ENCODE results near the gene PRR9.
"Not testable (repeated sequence)": the region's sequence is repeated elsewhere in the genome, so short reads cannot be mapped to it uniquely, and the experiment has no call there.

PRR9 gene, protein sequence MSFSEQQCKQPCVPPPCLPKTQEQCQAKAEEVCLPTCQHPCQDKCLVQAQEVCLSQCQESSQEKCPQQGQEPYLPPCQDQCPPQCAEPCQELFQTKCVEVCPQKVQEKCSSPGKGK

DNA sequence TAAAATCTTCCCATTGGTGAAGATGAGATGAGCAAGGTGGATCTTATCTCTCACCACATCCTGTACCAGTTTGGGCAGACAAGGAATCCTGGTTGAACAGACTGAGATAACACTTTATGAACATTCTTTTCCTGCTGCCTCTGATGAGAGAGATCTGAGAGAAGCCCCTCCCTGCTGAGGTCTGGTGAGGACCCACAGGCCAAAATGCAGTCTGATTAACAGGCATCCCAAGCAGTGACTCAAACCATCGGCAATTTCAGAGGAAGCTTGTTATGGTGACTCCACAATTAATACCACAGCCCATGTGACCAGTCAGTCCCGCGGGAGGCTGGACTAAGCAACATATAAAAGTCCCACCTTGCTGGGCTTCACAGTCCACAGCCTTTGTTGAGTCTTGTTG is at the start of gene PRR9:
Gene PRR9, plus strand, starts transcription at position 373 of the 400 bp plus-strand sequence. CDS start 561 bp downstream, outside the sequence.
- Mint-ChIP-seq H3K4me3 (no peak within 1 kb of the TSS), H3K27me3 (peaks cover 8% of the 10 kb centered on the region), H3K9me3 (no peaks in the 10 kb centered on the region), H3K36me3 (no peaks in the 10 kb centered on the region), H3K4me1 (no peaks in the 10 kb centered on the region), H3K27ac (peak within 1 kb of the TSS; percentile 47)

DNA sequence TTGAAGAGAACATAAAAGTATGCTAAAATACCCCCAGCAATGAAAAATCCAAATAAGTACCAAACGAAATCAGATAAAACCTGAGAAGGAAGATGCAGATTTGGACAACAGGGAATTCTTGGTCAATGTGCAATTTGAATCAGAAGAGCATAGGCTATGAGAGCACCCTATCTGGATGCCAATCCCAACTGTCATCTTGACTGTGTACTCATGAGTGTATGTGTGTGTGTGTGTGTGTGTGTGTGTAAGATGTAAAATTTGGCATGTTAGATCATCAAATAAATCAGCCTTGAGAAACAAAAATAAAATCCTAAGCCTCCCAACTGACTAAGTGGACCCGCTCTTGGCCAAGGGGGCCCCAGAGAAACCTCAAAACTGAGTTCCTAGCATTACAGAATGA is 48.7 kb upstream of the PRR9 start:
- Mint-ChIP-seq H3K4me1 (no peaks in the 10 kb centered on the region), H3K27ac (no peak overlapping the region), H3K36me3 (no peaks in the 10 kb centered on the region), H3K4me3 (no peak overlapping the region), H3K27me3 (peaks cover 12% of the 10 kb centered on the region), H3K9me3 (no peaks in the 10 kb centered on the region)

DNA sequence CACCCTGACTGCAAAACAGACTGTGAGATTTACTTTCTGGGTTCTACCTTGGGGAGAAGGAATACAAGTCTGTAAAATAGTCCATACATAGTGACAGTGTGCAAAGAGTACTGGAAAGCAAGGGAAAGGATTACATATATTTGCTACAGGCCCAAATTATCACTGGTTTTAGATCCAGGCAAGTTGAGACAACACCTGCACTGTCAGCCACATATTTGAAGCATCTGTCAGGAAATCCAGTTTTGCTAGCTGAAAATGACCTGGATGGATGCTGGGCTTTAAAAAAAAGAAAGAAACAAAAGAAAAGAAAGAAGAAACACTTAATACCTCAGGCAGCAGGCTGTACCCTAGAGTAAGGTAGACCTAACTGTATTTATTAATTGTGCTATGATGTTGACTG is 42.8 kb upstream of the PRR9 start:
- Mint-ChIP-seq H3K27me3 (peaks cover 5% of the 10 kb centered on the region), H3K4me3 (no peak overlapping the region), H3K4me1 (no peaks in the 10 kb centered on the region), H3K27ac (no peak overlapping the region), H3K36me3 (no peaks in the 10 kb centered on the region), H3K9me3 (no peaks in the 10 kb centered on the region)

DNA sequence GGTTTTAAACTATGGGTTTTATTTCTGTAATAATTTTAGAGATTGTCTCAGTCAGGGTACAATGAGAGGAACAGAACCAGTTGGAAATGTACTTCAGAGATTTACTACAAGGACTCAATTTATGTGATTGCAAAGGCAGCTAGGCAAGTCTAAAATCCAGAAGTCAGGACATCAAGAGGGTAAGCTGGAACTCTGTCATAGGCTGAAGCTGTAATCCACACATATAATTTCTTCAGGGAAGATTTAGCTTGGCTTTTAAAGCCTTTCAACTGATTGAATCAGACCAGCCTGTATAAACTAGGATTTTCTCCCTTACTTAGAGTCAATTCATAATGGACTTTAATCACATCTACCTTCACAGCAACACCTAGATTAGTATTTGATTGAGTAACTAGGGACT is 38.5 kb upstream of the PRR9 start:
- Mint-ChIP-seq H3K9me3 (no peaks in the 10 kb centered on the region), H3K4me3 (no peak overlapping the region), H3K4me1 (no peaks in the 10 kb centered on the region), H3K27me3 (peaks cover 13% of the 10 kb centered on the region), H3K36me3 (no peaks in the 10 kb centered on the region), H3K27ac (no peak overlapping the region)

DNA sequence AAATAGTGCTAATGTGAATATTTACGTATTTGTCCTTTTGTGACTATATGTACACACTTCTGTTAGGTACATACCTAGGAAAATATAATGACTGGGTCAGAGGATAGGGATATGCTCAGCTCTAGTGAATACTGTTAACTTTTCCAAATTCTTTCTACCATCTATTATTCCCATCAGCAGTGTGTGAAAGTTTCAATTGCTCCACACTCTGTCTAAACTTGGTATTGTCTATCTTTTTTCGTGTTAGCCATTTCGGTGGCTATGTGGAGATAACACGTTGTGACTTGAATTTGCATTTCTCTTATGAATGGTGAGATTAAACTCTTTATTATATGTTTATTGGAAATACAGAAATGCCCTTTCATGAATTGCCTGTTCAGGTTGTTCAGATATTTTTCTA is 36.8 kb upstream of the PRR9 start:
- Mint-ChIP-seq H3K4me1 (no peaks in the 10 kb centered on the region), H3K9me3 (peaks cover 4% of the 10 kb centered on the region), H3K36me3 (no peaks in the 10 kb centered on the region), H3K27me3 (peaks cover 14% of the 10 kb centered on the region), H3K27ac (no peak overlapping the region), H3K4me3 (no peak overlapping the region)

DNA sequence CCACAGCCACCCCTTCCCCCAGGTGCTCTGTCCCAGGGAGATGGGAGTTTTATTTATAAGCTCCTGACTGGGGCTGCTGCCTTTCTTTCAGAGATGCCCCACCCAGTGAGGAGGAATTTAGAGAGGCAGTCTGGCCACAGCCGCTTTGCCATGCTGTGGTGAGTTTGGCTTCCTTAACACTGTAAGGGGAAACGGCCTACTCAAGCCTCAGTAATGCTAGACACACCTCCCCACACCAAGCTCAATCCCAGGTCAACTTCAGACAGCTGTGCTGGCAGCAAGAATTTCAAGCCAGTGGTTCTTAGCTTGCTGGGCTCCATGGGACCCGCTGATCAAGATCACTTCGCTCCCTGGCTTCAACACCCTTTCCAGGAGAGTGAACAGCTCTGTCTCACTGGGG is 29.1 kb upstream of the PRR9 start:
- H3K36me3 Mint-ChIP-seq, H3K4me1 Mint-ChIP-seq, H3K9me3 Mint-ChIP-seq, H3K27ac Mint-ChIP-seq, H3K4me3 Mint-ChIP-seq: not testable (repeated sequence)
- H3K27me3 Mint-ChIP-seq: peaks cover 31% of the 10 kb centered on the region

DNA sequence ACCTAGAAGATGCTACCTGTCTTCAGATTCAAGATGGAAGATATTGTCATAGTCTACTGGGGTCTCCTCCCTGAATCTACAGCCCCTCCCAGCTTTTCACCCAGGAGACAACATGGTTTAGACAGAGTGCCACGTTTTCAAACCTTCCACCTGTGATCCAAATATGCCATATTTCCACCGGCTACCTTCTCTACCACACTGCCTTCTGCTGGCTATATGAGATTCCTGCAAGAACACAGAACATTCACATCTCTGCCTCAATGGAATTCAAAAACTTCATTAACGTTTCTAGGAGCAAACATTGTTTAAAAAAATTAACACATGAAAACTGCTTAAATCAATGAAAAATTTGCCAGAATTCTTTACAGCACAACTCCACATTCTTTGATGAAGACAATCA is 27.0 kb upstream of the PRR9 start:
- Mint-ChIP-seq H3K9me3 (peaks cover 5% of the 10 kb centered on the region), H3K27ac (no peak overlapping the region), H3K36me3 (peaks cover 2% of the 10 kb centered on the region), H3K4me3 (no peak overlapping the region), H3K4me1 (no peaks in the 10 kb centered on the region), H3K27me3 (peaks cover 35% of the 10 kb centered on the region)

DNA sequence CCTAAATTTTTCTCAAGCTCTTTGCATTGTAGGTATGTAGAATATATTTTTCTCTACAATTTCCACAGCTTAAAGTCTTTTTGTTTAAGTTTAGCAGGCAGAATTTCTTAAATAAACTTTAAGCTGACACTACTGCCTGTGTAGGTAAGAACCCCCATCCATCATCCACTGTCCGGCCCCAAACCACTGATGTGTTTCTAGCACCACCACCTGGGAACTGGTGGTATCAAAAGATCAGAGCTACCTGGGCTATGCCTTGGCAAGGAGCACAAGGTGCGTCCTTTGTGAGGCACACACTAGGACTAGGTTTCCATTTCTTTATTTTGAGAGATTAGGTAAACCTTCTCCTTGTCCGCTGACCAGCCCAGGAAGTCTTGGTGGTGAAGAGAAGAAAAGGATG is 24.7 kb upstream of the PRR9 start:
- Mint-ChIP-seq H3K27ac (no peak overlapping the region), H3K4me3 (no peak overlapping the region), H3K9me3 (no peaks in the 10 kb centered on the region), H3K27me3 (peaks cover 20% of the 10 kb centered on the region), H3K4me1 (no peaks in the 10 kb centered on the region), H3K36me3 (no peaks in the 10 kb centered on the region)

DNA sequence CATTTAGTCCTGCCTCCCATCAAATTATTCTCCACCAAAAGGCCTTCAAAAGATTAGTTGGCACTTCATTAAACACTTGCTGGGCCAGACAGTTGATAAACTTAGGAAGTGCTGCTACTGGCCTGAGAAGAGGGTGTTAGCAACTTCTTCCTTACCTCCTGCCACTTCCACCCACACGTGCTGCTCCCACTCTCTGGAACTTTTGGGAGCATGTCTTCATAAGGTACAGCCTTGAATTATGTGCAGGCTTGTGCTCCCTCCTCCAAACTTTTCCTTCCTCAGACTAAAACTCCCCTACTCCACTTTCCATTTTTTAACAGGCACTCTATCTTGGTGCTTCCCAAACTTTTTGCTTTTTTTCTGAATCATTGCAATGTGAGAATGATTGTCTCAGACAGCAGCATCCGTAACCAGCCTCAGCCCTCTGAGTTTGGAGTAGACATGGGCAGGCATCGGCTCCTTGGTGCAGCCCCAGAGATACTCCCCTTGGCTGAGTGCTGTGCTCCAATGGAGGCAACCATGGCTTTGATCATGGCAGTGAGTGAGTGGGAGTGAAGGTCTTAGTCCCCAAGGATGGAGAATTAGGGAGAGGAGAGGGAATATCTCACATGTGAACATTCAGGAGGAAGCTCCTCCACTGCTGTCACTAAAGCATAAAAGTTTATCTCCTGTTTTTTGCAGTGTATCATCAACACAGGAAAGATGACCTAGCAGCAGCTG is 22.9 kb upstream of the PRR9 start:
- H3K9me3 Mint-ChIP-seq: no peaks in the 10 kb centered on the region
- H3K4me3 Mint-ChIP-seq: no peak overlapping the region
- H3K4me1 Mint-ChIP-seq: no peaks in the 10 kb centered on the region
- no peak overlapping the region for H3K27ac Mint-ChIP-seq
- H3K36me3 Mint-ChIP-seq: no peaks in the 10 kb centered on the region
- peaks cover 22% of the 10 kb centered on the region for H3K27me3 Mint-ChIP-seq

DNA sequence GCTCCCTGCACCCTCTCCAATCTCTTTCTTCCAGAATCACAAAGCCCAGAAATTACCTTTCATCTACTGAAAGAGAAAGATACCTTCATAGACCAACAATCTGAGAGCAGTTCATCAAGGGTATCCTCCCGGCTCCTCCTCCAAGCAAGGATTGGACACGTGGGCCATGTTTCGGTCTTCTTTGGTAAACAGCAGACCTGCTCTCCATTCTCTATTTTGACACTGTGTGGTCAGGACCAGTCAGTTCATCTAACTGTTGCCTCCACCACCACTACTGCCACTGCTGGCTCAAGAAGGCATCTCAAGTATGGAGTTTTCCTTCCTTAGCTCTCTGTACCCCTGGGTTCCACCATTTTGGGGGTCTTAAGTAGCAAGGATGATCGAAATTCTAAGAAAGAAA is 22.2 kb upstream of the PRR9 start:
- Mint-ChIP-seq H3K36me3 (no peaks in the 10 kb centered on the region), H3K9me3 (no peaks in the 10 kb centered on the region), H3K27me3 (peaks cover 21% of the 10 kb centered on the region), H3K27ac (no peak overlapping the region), H3K4me3 (no peak overlapping the region), H3K4me1 (no peaks in the 10 kb centered on the region)

DNA sequence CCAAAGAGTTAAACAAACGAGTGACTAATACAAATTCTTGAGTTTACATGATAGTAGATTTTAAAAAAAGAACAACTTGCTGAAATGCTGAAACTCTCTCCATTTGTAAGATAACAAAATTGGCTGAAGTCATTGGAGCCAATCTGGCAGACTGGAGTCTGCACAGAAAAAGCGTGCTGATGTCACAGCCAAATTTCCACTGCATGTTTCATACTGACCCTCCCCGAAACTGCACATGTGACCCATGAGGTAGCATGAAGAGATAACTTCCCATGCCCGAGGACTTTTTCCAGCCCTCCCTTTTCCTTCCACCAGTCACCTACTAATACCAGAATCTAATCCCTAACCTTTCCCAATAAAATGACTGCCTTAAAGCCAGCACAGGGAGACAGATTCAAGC is 15.4 kb upstream of the PRR9 start:
- H3K36me3 Mint-ChIP-seq: no peaks in the 10 kb centered on the region
- no peak overlapping the region for H3K4me3 Mint-ChIP-seq
- peaks cover 18% of the 10 kb centered on the region for H3K27me3 Mint-ChIP-seq
- no peaks in the 10 kb centered on the region for H3K4me1 Mint-ChIP-seq
- H3K27ac Mint-ChIP-seq: no peak overlapping the region
- H3K9me3 Mint-ChIP-seq: no peaks in the 10 kb centered on the region

DNA sequence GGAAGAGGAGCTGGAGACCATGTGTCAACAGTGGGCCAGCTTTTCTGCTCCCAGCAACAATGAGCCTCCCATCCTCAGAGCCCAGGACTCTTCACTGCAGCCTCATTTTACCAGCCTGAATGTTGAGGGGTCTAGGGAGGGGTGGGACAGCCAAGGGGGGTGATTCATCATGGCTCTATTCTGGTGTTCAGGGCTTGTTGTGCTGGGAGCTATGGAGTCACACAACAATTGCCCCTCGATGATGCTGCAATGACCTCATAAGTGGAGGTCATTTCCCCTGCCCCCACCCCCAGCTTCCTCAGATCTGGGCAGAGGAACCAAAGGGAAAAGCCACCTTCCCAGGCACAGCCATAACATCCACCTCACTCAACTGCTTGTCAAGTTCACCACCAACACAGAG is 14.3 kb upstream of the PRR9 start, which contains the start of gene LELP1:
Gene LELP1, plus strand, starts transcription at position 301 of the 400 bp plus-strand sequence. CDS start 1,278 bp downstream, outside the sequence.
- H3K4me3 Mint-ChIP-seq: no peak within 1 kb of the TSS
- no peak within 1 kb of the TSS for H3K27ac Mint-ChIP-seq
- no peaks in the 10 kb centered on the region for H3K9me3 Mint-ChIP-seq
- H3K36me3 Mint-ChIP-seq: no peaks in the 10 kb centered on the region
- no peaks in the 10 kb centered on the region for H3K4me1 Mint-ChIP-seq
- peaks cover 21% of the 10 kb centered on the region for H3K27me3 Mint-ChIP-seq

DNA sequence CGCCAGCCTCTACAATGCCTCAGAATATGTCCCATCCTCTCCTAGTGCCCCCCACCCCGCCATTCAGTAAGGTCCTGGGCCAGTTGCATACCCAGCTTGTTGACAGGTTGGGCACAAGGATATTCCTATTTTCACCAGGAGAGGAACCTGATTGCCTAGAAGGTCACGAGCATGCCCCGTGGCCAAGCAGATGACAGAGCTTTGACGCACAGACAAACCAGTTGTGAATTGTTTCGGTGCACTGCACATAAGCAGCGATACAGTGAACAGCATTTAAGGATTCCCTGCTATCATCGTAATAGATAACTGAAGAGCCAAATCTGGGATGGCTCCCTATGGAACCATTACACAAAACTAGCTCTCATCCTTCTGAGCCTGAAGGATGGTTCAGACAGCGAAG is 10.8 kb upstream of the PRR9 start:
- H3K27me3 Mint-ChIP-seq: peaks cover 18% of the 10 kb centered on the region
- H3K4me3 Mint-ChIP-seq: no peak overlapping the region
- no peaks in the 10 kb centered on the region for H3K4me1 Mint-ChIP-seq
- no peaks in the 10 kb centered on the region for H3K9me3 Mint-ChIP-seq
- H3K36me3 Mint-ChIP-seq: no peaks in the 10 kb centered on the region
- no peak overlapping the region for H3K27ac Mint-ChIP-seq

DNA sequence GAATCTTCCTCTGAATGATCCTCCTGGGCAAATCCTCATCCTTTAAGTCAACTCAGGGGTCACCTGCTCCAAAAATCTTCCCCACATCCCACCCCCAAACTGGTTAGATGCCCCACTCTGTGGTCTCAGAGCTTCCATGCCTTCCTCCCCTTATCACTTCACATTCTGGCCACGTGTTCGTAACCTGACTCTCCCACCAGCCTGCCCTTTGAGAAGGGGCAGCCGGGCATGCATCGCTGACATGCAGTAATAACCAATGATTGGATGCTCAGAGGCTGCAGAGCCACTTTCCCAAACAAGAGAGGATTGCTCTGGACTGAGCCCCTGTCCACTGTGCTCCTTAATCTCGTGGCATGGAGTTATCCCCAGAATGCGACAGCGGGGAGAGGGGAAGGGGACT is 7.2 kb upstream of the PRR9 start:
- Mint-ChIP-seq H3K36me3 (no peaks in the 10 kb centered on the region), H3K4me3 (no peak overlapping the region), H3K9me3 (no peaks in the 10 kb centered on the region), H3K27ac (no peak overlapping the region), H3K27me3 (peaks cover 11% of the 10 kb centered on the region), H3K4me1 (no peaks in the 10 kb centered on the region)

DNA sequence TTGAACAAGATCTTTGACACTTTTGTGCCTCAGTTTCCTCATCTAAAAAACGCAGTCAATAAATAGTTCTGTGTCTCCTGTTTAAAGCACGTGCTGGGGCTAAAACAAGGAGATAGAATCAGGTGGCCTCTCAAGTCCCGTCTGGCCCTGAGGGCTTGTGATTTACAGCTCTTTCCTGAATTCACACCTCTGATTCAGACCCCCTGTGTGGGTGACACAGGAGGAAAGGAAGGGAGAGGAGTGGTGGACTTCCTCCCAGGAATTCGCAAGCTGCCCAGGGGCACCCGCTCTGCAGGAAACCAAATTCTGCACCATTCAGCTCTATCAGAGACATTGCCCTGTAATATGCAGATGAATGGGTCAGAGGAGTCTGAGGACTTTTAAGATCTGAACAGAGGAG is 5.2 kb upstream of the PRR9 start:
- peaks cover 8% of the 10 kb centered on the region for H3K27me3 Mint-ChIP-seq
- H3K27ac Mint-ChIP-seq: no peak overlapping the region
- no peak overlapping the region for H3K4me3 Mint-ChIP-seq
- no peaks in the 10 kb centered on the region for H3K9me3 Mint-ChIP-seq
- no peaks in the 10 kb centered on the region for H3K4me1 Mint-ChIP-seq
- no peaks in the 10 kb centered on the region for H3K36me3 Mint-ChIP-seq

DNA sequence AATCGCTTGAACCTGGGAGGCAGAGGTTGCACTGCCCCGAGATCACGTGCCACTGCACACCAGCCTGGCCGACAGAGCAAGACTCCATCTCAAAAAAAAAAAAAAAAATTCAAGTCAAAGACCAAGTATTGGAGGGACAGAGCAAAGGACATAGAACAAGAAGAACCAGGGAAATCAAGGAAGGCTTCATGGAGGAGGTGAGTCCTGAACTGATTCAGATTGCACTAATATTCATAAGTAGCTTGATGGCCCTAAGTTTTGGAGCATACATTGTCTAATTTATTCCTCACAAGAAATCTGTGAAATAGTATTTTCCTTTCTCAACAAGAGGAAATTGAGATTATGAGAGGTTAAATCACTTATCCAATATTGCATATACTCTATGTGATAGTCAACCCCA is 3.9 kb upstream of the PRR9 start:
- peaks cover 5% of the 10 kb centered on the region for H3K27me3 Mint-ChIP-seq
- no peaks in the 10 kb centered on the region for H3K4me1 Mint-ChIP-seq
- H3K4me3 Mint-ChIP-seq: no peak overlapping the region
- H3K36me3 Mint-ChIP-seq: no peaks in the 10 kb centered on the region
- H3K9me3 Mint-ChIP-seq: no peaks in the 10 kb centered on the region
- no peak overlapping the region for H3K27ac Mint-ChIP-seq
